GM12891 (cell line): ENCODE measurements around the gene KCNQ1OT1.

ENCODE experiments used
- POLR2A ChIP-seq: IDR thresholded peaks from 2 replicates; pipeline ENCODE4 v1.6.1; 2011; ENCODE audit warnings: low read depth, low read length, control low read depth
- POLR2AphosphoS5 ChIP-seq: IDR thresholded peaks from 2 replicates; pipeline ENCODE4 v1.6.1; 2011; ENCODE audit warnings: low read depth, low read length, control low read depth
- POU2F2 ChIP-seq: IDR thresholded peaks from 2 replicates; pipeline ENCODE4 v1.6.1; 2011; ENCODE audit warnings: low read depth, mild to moderate bottlenecking, control low read depth, low read length, moderate library complexity
- TAF1 ChIP-seq: IDR thresholded peaks from 2 replicates; pipeline ENCODE4 v1.6.1; 2011; ENCODE audit warnings: low read depth, low read length, control low read depth

GRCh38 chr11:2741377-2742131 is 41.8 kb upstream of the KCNQ1OT1 start:
- TF ChIP-seq POLR2AphosphoS5: no peak
- no peak for TF ChIP-seq POLR2A
- no peak for TF ChIP-seq TAF1
- TF ChIP-seq POU2F2: no peak
